Kidney epithelial cell (primary cell): Measurements from ENCODE around the gene PNPLA3. TPM values are rescaled to one million over a fixed set of nuclear protein-coding genes. Genes with fewer than 3 reads are reported as not detected.
A peak's percentile ranks its signal among the peaks of the same experiment; 100 is the strongest.

Experiments
- DNase-seq: peaks from one replicate; pipeline ENCODE4 v3.0.0-alpha.2; 2010; ENCODE audit warnings: low read depth
- H3K27me3 ChIP-seq: 2 replicates; pipeline ENCODE4 v1.6.0; 2011; ENCODE audit warnings: low read length; ENCODE audit not compliant: control insufficient read depth, insufficient read depth
- H3K36me3 ChIP-seq: 2 replicates; pipeline ENCODE4 v1.5.1; 2011; ENCODE audit warnings: low read length; ENCODE audit not compliant: control insufficient read depth, insufficient read depth
- H3K4me3 ChIP-seq: 2 replicates; pipeline ENCODE4 v1.5.1; 2011; ENCODE audit warnings: low read depth, mild to moderate bottlenecking, control low read depth, low read length
- total RNA-seq: library from RNA; depleted of rRNA; stranded (reverse); fragments of >200 nt; gene quantifications from 2 replicates; pipeline ENCODE4 v1.2.3, GENCODE V29; 2015
- TF ChIP-seq, protein P1 (sequence below): IDR thresholded peaks from 2 replicates; pipeline ENCODE4 v1.5.1; 2011; ENCODE audit warnings: mild to moderate bottlenecking, moderate library complexity, low read length, control low read depth, inconsistent platforms; ENCODE audit not compliant: insufficient read depth, poor library complexity, severe bottlenecking

PNPLA3 gene
- total RNA-seq, 1 donor from 2014 or later = 5.2 TPM

DNA sequence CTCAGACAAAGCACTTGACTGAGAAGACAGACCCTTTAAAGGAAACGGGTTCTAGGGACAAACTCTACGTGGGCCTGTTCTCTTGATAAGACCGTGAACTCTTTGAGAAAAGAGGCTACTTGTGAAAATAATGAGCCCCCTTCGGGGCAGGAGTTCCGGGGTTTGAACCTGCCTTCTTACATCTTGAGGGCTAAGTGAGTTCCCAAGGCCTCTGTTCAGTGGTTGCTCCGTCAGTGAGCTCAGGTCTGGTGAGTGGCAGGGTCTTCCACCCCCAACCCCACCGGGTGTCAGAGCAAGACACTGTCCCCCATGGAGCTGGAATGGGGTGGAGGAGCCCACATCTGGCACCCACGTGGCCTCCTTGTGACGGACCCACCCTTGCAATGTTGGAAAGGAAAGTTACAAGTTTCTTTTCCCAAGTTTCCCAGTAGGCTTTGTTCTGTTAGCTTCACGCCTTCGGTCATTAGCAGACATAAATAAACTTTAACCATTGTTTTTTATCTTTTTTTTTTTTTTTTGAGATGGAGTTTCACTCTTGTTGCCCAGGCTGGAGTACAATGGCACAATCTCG, 25.3 kb downstream of the PNPLA3 start:
- no peak overlapping the region for H3K4me3 ChIP-seq
- TF ChIP-seq, protein P1, sequence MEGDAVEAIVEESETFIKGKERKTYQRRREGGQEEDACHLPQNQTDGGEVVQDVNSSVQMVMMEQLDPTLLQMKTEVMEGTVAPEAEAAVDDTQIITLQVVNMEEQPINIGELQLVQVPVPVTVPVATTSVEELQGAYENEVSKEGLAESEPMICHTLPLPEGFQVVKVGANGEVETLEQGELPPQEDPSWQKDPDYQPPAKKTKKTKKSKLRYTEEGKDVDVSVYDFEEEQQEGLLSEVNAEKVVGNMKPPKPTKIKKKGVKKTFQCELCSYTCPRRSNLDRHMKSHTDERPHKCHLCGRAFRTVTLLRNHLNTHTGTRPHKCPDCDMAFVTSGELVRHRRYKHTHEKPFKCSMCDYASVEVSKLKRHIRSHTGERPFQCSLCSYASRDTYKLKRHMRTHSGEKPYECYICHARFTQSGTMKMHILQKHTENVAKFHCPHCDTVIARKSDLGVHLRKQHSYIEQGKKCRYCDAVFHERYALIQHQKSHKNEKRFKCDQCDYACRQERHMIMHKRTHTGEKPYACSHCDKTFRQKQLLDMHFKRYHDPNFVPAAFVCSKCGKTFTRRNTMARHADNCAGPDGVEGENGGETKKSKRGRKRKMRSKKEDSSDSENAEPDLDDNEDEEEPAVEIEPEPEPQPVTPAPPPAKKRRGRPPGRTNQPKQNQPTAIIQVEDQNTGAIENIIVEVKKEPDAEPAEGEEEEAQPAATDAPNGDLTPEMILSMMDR = no peak
- DNase-seq = no peak
- H3K27me3 ChIP-seq = no peaks in the 10 kb centered on the region
- H3K36me3 ChIP-seq = no peaks in the 10 kb centered on the region

DNA sequence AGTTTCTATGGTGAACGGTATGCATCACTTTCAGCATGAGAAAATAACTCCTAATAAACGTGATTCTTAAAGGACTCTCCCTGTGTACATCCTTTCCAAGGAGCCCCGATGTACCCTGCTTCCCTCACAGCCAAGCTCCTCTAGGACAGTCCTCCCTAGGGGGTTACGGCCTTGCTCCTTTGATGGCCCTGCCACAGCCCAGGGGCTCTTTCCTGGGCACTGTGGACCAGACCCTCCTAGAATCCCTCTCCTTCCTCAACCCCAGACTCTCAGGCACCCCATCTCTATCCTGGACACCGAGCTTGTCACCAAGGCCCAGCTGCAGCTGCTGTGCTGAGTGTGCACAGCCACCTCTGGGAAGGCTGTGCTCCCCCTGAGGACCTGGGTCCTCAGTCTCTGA, 27.8 kb downstream of the PNPLA3 start:
- H3K27me3 ChIP-seq = no peaks in the 10 kb centered on the region

DNA sequence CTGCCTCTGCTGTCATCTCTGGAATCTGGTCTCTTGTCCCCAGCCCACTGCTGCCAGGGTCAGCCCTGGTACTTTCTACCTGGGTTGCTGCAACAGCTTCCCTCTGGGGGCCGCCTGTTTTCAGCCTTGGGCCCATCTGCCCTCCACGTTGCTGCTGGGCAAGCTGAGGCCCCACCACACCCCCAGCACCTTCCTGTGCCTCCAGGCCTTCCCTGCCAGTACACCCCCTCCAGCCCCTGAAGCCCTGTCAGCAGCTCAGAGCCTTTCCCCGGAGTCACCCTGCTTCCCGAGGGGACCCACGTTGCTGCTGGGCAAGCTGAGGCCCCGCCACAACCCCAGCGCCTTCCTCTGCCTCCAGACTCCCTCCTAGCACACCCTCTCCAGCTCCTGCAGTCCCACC, 28.4 kb downstream of the PNPLA3 start:
- H3K36me3 ChIP-seq = no peaks in the 10 kb centered on the region
- no peaks in the 10 kb centered on the region for H3K27me3 ChIP-seq
- H3K4me3 ChIP-seq = no peak overlapping the region
- no peak for DNase-seq
- TF ChIP-seq, protein P1 = no peak

More for the DNA sequence above, 27.8 kb downstream of the PNPLA3 start:
- no peaks in the 10 kb centered on the region for H3K36me3 ChIP-seq
- DNase-seq = no peak
- TF ChIP-seq, protein P1 = no peak
- H3K4me3 ChIP-seq = no peak overlapping the region

DNA sequence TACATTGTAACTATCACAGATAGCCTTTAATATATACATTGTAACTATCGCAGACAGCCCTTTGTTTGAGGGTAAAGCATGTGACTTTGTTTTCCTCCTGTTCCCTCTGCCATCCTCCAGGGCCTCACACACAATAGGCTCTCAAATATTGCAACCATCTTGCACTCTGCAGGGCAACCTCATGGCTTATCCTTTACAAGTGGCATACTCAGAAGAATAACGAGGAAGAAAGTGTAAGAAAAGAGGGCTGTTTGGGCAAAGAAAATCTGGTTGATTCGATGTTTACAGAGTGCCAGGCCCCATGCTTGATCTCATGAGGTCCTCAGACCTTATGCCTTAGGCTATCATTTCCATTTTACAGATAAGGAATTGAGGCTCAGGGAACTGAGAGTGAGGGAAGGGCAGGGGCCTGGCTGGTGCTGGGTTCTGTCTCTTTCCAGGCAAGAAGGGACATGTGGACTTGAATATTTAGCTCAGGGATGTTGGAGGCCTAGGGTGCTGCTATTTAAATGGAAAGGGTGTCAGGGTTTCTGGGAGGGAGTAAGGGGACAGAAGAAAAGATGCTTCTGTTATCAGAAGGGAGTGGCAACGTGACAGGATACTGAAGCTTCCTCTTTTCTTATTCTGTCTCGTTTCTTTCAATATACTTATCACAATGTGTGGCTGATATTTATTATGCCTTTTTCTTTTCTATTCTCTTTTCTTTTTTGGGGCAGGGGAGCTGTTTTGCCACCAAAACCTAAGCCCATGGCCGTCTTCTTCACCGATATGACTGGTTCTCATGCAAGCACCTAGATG, 30.6 kb downstream of the PNPLA3 start:
- TF ChIP-seq, protein P1 = no peak
- DNase-seq = no peak
- peak overlapping the region; percentile 99 for H3K4me3 ChIP-seq
- H3K27me3 ChIP-seq = no peaks in the 10 kb centered on the region
- no peaks in the 10 kb centered on the region for H3K36me3 ChIP-seq

DNA sequence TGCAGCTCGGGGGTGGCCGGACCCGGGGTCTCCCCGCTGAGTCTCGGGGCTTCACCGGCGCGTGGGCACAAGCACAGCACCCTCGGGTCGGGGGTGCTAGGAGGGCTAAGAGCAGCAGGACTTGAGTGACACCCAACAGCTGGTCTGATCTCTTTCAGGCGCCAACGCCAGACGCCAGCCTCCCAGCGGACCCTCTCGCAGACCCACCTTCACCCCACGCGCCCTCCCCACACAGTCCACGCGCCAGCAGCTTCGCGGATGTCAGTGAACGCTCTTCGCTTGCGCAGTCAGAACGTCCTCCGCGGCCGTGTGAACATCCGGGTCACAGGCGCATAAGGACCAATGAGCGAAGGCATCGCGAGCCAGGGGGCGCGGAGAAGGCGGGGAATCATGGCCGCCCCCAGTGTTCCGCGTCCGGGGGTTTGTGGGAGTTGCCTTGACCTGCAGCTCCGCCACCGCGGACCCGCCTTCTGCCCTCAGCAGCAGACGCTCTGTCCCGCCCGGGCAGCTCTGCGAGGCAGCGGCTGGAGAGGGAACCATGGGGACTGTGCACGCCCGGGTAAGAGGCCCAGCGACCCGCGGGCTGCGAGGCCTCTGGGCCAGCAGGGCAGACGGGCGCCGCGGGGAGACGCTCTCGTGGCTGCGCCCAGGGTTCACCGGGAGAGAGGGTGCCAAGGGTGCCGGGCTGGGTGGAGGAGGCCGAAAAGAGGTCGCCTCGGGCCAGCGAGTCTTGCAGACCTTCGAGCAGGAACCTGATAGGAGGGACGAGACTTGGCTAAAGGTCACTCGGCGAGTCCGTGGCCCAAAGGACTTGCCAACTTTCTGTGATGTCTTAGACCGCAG, 31.7 kb downstream of the PNPLA3 start, which contains the start of gene SAMM50:
Gene SAMM50 (plus strand): TSS at position 403 of the 843 bp plus-strand sequence. CDS start 136 bp downstream, at position 539.
- no peaks in the 10 kb centered on the region for H3K36me3 ChIP-seq
- DNase-seq = peak; percentile 61
- no peaks in the 10 kb centered on the region for H3K27me3 ChIP-seq
- TF ChIP-seq, protein P1 = no peak
- H3K4me3 ChIP-seq = peak within 1 kb of the TSS; percentile 99
